ENCODE measurements around the gene HIRA.

Gene HIRA

GRCh38 chr22:19377565-19378343 is 53.8 kb downstream of the HIRA start:
- no peak overlapping the region for H3K4me3 ChIP-seq (ENCODE audit: low read depth, low read length)
- no peak for DNase-seq
- TF ChIP-seq CTCF (IDR thresholded peaks at IDR 0.05; ENCODE audit: low read depth, low read length) = no peak
- peaks cover 63% of the 10 kb centered on the region for H3K36me3 ChIP-seq
- no peaks in the 10 kb centered on the region for H3K4me1 ChIP-seq
- no peaks in the 10 kb centered on the region for H3K9me3 ChIP-seq
- H3K27me3 ChIP-seq = no peaks in the 10 kb centered on the region

GRCh38 chr22:19376971-19377370 is 54.6 kb downstream of the HIRA start:
- no peak for TF ChIP-seq CTCF (IDR thresholded peaks at IDR 0.05; ENCODE audit: low read depth, low read length)

GRCh38 chr22:19376247-19376646 is 55.3 kb downstream of the HIRA start:
- H3K27me3 ChIP-seq = no peaks in the 10 kb centered on the region
- H3K36me3 ChIP-seq = peaks cover 62% of the 10 kb centered on the region
- DNase-seq = no peak
- no peaks in the 10 kb centered on the region for H3K4me1 ChIP-seq
- TF ChIP-seq CTCF (IDR thresholded peaks at IDR 0.05; ENCODE audit: low read depth, low read length) = no peak
- H3K9me3 ChIP-seq = no peaks in the 10 kb centered on the region
- no peak overlapping the region for H3K4me3 ChIP-seq (ENCODE audit: low read depth, low read length)

More at GRCh38 chr22:19376971-19377370, 54.6 kb downstream of the HIRA start:
- Histone ChIP-seq H3K27me3 (no peaks in the 10 kb centered on the region), H3K4me1 (no peaks in the 10 kb centered on the region), H3K36me3 (peaks cover 61% of the 10 kb centered on the region), H3K9me3 (no peaks in the 10 kb centered on the region), H3K4me3 (ENCODE audit: low read depth, low read length) (no peak overlapping the region)
- no peak for DNase-seq

GRCh38 chr22:19375435-19375834 is 56.1 kb downstream of the HIRA start:
- H3K36me3 ChIP-seq = peaks cover 67% of the 10 kb centered on the region
- H3K9me3 ChIP-seq = no peaks in the 10 kb centered on the region
- no peak for DNase-seq

GRCh38 chr22:19374410-19374809 is 57.1 kb downstream of the HIRA start:
- TF ChIP-seq CTCF (IDR thresholded peaks at IDR 0.05; ENCODE audit: low read depth, low read length) = no peak
- no peaks in the 10 kb centered on the region for H3K4me1 ChIP-seq
- H3K36me3 ChIP-seq = peaks cover 74% of the 10 kb centered on the region
- DNase-seq = no peak
- H3K9me3 ChIP-seq = no peaks in the 10 kb centered on the region
- no peaks in the 10 kb centered on the region for H3K27me3 ChIP-seq
- H3K4me3 ChIP-seq (ENCODE audit: low read depth, low read length) = no peak overlapping the region

More at GRCh38 chr22:19375435-19375834, 56.1 kb downstream of the HIRA start:
- no peak overlapping the region for H3K4me3 ChIP-seq (ENCODE audit: low read depth, low read length)
- H3K4me1 ChIP-seq = no peaks in the 10 kb centered on the region
- no peaks in the 10 kb centered on the region for H3K27me3 ChIP-seq
- TF ChIP-seq CTCF (IDR thresholded peaks at IDR 0.05; ENCODE audit: low read depth, low read length) = no peak

GRCh38 chr22:19373450-19373849 is 58.1 kb downstream of the HIRA start:
- no peak overlapping the region for H3K4me3 ChIP-seq (ENCODE audit: low read depth, low read length)
- no peaks in the 10 kb centered on the region for H3K9me3 ChIP-seq
- DNase-seq = no peak
- no peaks in the 10 kb centered on the region for H3K27me3 ChIP-seq
- peaks cover 81% of the 10 kb centered on the region for H3K36me3 ChIP-seq
- no peaks in the 10 kb centered on the region for H3K4me1 ChIP-seq
- TF ChIP-seq CTCF (IDR thresholded peaks at IDR 0.05; ENCODE audit: low read depth, low read length) = no peak
